ENCODE measurements around the gene DPP6.

The DPP6 gene

DNA sequence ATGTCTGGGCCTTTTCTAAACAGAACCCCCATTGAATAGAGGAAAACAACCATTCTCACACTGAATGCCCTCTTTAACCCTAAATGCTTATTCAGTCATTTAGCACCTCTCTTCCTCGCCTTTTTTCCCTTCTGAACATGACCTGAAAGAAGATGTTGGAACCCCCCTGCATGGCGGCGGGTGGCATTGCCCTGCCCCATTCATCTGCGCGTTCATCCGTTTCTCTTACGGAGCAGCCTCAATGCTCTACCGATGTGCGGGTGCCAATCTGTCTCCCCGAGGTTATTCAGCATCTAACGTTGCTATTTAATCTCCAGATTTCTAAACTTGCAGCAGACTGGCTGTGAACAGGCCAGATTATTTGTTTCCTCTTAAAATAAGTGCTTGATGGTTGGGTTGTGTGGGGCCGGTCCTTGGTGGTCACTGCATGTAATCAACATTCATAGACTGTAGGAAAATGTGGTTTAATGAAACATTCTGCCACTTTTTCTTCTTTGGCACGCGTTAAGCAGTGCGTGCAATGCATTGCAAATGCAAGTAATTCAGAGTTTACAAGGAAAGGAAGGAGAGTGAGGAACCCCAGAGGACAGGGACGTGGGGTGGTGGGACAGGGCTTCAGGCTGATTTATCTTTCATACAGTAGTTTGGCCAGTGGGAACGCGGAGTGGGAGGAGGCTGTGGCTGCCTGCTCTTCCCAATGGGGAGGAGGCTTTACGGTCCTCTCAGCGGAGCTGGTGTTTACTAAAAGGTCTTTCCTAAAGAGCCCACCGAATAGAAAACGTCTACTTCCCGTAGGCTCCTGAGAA, 286.7 kb downstream of the DPP6 start:
- DNase-seq (ENCODE audit: low spot score) = peak; percentile 21

DNA sequence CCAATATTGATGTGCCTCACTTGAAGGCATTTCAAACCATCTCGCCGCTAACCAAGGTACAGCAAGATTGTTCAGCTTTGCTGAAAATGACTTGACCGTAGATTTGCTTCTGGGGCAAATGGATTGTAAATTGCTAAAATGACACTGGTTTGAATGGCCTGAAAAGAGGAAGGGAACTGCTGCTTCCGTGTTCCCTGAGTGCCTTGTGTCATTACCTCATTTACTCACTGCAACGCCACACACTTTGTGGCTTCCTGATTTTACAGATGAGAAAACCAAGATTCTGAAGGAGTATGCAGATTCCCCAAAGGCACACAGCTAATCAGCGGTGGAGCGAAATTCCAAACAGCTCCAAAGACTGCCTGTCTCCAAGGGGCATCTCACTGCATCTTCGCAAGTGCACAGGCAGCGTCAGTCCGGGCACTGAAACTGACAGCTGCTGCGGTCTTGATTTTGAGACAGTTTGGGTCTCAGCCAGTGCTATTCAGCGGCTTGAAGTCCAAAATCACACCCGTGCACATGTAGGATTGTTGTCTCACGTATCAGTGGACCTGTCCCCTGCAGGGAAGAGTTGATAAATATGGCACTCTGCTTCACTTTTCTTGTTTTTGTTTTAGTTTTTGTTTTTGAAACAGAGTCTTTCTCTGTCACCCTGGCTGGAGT, 290.9 kb downstream of the DPP6 start:
- DNase-seq (ENCODE audit: low spot score) = peak; percentile 21

DNA sequence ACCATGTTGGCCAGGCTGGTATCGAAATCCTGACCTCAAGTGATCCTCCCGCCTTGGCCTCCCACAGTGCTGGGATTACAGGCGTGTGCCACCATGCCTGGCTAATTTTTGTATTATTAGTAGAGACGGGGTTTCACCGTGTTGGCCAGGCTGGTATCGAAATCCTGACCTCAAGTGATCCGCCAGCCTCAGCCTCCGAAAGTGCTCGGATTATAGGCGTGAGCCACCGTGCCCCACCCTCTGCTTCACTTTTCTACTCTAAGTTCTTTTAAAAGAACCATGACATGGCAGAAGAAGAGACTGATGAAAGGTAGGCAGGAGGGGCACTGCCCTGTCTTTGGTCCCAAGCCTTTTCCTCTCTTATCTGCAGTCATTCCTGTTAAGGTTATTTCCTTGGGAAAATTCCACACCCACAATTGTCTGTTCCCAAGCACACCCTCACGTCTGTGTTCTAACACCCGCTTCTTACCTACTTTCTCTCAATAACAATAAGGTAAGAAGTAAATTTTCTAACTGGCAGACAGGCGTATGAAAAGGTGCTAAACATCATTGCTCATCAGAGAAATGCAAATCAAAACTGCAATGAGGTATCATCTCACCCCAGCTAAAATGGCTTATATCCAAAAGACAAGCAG, 291.7 kb downstream of the DPP6 start:
- DNase-seq (ENCODE audit: low spot score) = no peak

- peak; percentile 26 for DNase-seq (ENCODE audit: low spot score)
Observed at GRCh38 chr7:154345093-154345492, 292.9 kb downstream of the DPP6 start.

DNA sequence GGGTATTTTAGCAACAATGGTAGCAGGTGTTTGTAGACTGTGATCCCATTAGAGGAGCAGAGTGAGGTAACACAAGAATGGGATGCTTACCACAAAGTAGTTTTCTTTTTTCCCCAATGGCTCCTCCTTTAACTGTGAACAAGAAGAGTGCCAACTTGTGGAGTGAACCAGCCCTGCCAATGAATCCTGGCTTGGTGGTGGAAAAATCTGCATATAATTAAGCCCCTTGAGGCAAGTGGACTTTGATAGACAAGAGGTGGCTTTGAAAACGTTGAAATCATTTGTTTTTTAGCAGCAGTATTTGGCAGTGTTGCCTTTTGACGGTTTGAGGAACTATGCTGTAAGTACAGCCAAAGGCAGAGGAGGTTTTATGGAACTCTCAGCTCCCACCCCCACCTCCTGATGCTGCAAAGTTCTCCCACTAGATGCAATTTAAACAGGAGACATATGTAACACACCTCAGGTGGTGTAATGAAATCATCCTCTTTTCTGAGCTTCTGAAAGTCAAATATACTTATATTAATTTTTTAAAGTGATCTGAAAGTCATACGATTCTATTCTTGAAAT, 295.6 kb downstream of the DPP6 start:
- DNase-seq (ENCODE audit: low spot score) = peak; percentile 15

DNA sequence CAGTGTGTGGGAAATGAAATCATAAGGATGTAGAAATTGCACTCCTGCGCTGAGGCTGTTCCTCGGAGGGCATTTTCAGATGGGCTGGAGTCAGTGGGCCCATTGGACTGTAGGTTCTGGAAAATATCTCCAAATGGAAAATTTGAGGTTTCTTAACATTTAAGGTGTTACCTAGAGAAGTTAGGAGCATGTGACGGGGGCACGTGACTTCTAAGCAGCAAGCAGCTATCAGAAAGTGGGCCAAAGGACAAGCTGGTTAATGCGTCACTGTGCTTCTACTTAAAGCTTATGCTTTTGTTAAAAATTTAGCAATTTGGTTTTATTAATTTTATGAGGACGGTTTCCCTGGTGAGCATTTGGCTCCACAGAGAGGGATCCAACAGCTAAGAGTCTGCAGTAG, 298.7 kb downstream of the DPP6 start:
- peak; percentile 3 for DNase-seq (ENCODE audit: low spot score)

- no peak for DNase-seq (ENCODE audit: low spot score)
Observed at GRCh38 chr7:154353355-154353767, 301.2 kb downstream of the DPP6 start.

- no peak for DNase-seq (ENCODE audit: low spot score)
Observed at GRCh38 chr7:154364170-154364569, 312.0 kb downstream of the DPP6 start.

GRCh38 chr7:154371424-154371823, 319.2 kb downstream of the DPP6 start:
- DNase-seq (ENCODE audit: low spot score) = no peak

DNA sequence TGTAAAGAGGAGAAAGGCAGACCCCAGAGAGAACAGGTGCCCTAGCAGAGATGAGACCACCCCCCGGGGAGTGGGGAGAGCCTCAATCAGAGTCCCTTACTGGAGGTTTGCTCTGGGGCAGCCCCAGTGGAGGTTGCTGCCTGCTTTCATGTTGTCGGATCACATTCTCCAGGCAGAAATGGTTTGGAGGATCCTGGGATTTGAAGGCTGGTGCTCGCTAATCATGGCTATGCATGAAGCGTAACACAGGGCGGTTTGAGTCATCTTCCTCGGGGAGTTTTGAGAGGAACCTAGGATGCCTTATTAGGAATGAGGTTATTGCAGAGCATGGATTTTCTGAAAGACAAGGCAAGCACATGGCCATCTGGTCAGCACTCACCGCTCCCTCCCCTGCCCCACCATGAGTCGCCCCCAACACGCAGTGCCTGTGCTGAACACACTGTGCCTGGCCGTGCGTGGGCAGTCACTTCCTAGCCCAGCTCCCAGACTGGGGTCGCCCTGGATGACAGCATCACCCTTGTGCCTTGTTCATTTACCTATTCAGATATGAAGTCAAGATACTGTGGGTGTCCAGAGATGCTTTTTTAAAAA, 319.9 kb downstream of the DPP6 start:
- DNase-seq (ENCODE audit: low spot score) = no peak

- DNase-seq (ENCODE audit: low spot score) = no peak
Observed at GRCh38 chr7:154373956-154374355, 321.8 kb downstream of the DPP6 start.

DNA sequence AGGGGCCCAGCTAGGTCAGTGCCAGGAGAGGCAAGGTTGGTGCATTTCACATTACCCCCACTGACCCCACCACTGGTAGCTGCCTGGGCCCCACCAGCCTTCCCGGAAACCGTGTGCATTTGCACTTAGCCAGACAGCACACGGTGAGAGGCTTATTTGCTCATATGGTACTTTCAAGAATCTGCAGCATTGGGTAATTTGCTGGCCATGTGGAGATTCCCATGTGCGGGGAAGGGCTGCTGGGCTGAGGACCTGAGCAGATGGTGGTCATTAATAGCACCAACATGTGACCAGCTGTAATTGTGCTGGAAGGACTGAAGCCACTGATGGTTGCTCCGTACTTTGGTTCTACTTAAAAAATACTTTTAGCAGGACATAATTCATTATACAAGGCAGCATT, 323.8 kb downstream of the DPP6 start:
- no peak for DNase-seq (ENCODE audit: low spot score)

DNA sequence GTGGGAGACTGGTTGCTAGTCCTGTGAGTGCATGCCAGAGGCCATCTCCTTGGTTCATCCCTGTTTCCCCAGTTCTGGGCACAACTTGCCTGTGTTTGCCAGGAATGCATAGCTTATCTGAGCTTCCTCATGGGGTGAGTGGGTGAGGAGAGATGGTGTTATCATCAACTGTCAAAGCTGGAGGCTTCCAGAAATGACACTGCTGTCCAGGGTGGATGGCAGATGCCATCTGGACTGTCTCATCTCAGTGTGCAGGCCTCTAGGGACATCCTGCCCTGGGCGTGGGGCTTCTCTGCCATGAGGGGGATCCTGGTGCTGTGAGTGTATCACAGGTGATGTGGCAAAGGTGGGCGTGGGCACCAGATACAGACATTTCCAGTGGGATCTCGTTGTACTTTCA, 328.6 kb downstream of the DPP6 start:
- DNase-seq (ENCODE audit: low spot score) = no peak

DNA sequence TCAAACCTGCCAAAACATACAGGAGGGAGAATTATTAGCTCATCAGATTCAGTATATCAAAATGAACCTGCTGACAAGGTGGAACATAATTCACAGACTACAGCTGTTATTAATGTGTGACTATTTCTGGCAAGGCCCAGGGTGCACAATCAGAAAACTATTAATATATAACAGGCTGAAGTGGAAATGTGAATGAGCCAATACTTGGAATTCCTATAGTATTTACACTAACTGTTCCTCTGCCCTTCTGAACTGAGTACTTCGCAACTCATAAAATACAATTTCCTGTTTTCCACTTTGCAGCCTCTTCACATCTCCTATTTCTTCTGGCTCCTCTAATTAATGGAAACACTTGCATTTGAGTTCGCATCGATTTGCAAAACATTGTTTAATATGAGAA, 330.8 kb downstream of the DPP6 start:
- DNase-seq (ENCODE audit: low spot score) = no peak

DNA sequence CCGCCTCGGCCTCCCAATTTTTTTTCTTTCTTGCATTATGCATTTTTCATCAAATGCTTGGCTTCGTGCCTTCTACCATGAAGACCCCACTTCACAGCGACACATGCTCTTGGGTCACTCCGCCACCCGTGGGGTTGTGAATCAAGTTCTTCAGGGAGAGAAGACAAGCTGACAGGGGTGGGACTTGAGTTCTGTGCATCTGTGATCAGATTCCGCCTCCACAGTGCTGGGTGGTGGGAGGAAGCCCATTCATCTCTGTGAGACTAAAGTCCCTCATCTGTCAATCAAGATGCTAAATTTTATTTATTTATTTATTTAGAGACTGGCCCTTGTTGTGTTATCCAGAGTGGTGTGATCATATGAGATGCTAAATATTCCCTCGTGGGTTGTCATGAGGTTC, 333.0 kb downstream of the DPP6 start:
- no peak for DNase-seq (ENCODE audit: low spot score)

- no peak for DNase-seq (ENCODE audit: low spot score)
Observed at GRCh38 chr7:154387252-154387651, 335.1 kb downstream of the DPP6 start.

GRCh38 chr7:154388412-154388811, 336.2 kb downstream of the DPP6 start:
- no peak for DNase-seq (ENCODE audit: low spot score)

- DNase-seq (ENCODE audit: low spot score) = no peak
Observed at GRCh38 chr7:154388999-154389398, 336.8 kb downstream of the DPP6 start.

DNA sequence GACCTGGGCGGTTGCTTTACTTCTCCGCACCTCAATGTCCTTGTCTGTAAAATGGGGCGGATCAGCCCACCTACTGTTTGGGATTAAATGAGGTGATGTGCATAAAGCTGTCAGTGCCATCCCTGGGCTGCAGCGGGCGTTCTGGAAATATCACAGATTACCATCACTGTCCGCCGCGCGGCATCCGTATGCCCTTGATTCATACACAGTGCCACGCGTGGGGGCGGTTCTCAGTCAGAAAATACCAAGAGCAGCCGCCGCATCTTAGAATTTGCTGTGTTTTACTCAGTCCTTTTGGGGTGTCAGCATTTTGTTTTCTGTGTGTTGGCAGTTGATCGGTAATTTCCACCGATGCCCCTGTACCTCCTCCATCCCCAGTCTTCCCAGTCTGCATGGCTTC, 338.8 kb downstream of the DPP6 start:
- DNase-seq (ENCODE audit: low spot score) = no peak

- no peak for DNase-seq (ENCODE audit: low spot score)
Observed at GRCh38 chr7:154394804-154395203, 342.6 kb downstream of the DPP6 start.

DNA sequence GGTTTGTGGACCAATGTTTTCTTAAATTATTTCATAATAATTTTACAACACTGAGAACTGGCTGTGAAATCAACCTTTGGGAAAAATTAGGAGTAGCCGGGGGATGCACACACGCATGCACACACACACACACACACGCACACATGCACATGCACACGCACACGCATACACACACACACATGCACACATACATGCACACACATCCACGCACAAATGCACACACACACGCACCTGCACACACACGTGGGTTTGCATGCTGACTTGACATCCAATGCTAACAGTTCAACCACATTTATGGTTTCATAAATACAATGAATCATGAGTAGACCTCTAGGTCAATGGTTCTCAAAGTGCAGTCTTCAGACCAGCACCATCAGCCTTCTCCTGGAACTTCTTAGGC, 354.1 kb downstream of the DPP6 start:
- no peak for DNase-seq (ENCODE audit: low spot score)

- DNase-seq (ENCODE audit: low spot score) = peak; percentile 58
Observed at GRCh38 chr7:154409703-154410311, 357.6 kb downstream of the DPP6 start.
